H4 (cell line): ENCODE results near the gene DTD1. TPM values are rescaled to one million over a fixed set of nuclear protein-coding genes. Genes with fewer than 3 reads are reported as not detected.

Experiments
- DNase-seq: peaks from one replicate; pipeline ENCODE4 v3.0.0-alpha.2; 2015; ENCODE audit warnings: low spot score
- total RNA-seq: library from RNA; depleted of rRNA; stranded (reverse); fragments of >200 nt; shearing (Covaris generic); gene quantifications from 2 replicates; pipeline ENCODE4 v1.2.3, GENCODE V29; 2014

Gene DTD1
- total RNA-seq, 1 experiment from 2014 or later = 78.0 TPM

DNA sequence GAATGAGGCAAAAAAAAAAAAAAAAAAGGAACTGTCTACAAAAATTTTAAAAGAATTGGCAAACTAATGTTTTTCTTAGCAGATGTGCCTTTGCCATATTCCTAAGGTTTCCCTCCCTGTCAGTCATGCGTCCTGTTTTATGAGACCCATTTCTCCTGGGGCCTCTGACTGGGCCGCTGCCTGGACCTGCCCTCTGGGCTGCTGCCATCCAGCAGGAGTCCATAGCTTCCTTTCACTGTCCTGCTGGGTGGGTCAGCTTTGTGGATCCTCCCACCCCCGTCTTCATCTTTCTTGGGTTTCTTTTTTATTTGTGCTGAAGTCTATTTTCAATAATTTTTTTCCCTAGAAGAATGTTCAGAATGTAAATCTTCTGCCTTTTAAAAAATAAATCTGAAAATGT, 114.9 kb downstream of the DTD1 start:
- DNase-seq = no peak

DNA sequence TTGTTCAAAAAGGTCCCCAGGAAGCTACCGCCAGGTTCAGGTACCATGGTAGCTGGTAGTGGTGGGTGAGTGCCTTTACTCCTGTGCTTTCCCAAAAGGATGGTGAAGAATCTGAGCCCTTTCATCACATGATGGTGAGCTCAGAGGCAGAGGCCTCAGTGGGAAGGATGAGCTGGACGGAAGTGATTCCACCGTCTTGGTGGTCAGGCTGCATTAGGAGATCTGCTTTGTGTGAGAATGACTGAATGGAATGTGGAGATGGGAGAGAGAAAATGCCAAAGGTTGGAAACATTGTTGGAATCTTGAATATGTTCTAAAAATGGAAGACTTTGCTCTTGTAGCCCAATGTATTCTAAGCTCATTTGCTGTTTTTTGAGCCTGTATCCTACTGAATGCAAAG, 117.6 kb downstream of the DTD1 start:
- DNase-seq = no peak

DNA sequence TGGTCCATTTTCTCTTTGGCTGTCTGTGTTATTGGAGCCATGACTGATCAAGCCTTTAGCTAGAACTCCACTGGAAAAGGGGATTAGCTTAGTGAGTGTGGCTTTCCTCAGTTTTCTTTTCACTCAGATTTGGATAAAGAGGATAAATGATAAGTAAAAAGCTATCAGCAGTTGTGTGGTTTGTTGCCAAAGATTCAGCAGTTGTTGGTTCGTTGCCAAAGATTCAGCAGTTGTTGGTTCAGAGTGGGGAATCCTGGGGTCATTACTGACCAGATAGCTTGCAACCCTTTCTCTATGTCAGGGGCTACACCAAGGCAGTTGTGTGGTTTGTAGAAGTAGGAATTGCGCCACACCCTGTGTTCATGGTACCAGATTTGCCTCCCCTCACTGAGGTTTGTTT, 118.1 kb downstream of the DTD1 start:
- DNase-seq = no peak

DNA sequence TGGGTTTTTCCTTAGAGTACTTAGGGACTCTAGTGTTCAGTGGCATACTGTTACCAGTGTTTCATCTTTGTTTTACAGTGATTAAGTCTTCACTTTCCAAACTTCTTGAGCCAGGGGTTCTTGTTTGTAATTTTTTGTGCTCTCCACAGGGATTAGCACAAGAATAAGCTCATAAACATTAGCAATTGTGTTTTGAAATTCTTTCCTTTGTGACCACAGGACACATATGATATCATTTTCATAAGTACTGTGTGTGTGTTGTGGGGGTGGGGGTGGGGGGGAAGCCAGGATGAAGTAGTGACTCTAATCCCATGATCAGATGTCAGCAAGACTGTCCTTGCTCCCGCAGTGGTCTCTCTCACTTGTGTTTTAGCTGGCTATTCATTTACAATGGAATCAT, 124.3 kb downstream of the DTD1 start:
- no peak for DNase-seq

DNA sequence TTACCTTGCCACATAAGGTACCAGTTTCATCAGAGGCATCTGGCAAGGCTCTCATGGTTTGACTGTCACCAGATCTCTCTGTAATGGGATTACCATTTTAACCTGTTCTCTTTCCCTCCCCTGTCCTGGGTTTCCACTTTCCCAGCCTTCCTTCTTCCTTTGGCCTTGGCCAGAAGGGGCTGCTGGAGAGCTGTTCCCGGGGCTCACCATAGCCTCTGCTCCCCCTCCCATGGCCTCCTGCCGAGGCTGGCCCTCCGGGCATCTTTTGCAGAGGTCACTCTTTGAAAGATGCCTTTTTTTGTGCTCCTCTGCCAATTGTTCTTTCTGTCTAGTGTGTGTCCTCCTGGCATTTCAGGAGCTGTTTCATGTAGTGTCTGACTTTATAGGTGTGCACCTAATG, 125.0 kb downstream of the DTD1 start:
- DNase-seq = no peak

DNA sequence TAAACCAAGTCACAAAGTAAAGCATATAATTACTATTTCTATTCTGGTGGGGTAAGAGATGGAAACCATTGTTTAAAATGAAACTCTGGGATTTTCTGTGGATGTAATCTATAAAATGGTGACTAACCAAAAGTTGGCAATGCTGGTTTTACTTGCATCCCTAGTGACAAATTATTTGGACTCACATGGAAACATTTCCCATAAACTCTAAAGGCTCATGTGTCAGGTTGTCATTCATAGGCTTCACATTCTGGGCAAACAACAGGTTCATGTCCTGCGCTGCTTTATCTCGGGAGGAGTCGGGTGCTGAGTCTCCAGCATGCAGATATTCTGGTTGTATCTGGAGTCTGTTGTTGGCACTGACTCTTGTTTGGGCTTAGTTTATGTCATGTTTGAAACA, 127.7 kb downstream of the DTD1 start:
- no peak for DNase-seq

DNA sequence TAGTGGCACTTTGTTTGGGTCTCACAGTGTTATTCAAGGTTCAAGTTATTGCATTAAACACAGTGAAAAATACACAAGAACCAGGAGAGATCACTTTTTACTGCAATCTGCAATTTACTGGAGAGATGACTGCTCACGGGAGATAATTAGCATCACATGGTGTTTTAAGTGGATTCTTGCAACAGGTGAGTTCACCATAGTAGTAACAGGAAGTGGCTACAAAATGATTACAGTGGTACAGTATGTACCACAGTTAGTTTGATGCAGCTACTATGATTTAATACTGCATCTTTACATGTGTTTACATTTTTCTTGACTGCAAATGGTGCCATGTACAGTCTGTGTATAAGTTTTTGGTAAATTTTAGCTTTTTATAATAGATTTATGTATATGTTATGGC, 129.2 kb downstream of the DTD1 start:
- no peak for DNase-seq

DNA sequence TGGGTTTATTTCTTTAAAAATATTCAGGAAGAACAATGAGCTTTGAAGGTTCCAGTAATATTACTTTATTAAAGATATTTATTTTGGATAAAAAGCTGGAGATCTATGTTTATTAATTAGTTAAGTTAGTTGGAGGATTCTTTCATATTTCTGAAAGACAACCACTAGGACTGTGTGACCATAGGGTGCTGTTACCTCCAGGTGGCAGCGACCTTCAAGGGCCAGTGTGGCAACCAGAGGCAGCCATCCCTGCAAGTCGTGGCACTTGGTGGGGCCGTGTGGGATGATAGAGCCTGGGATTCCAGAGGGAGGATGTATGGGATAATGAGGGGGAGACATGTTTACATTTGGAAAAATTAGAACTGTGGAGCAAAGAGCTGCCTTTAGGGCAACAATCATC, 130.3 kb downstream of the DTD1 start:
- no peak for DNase-seq

DNA sequence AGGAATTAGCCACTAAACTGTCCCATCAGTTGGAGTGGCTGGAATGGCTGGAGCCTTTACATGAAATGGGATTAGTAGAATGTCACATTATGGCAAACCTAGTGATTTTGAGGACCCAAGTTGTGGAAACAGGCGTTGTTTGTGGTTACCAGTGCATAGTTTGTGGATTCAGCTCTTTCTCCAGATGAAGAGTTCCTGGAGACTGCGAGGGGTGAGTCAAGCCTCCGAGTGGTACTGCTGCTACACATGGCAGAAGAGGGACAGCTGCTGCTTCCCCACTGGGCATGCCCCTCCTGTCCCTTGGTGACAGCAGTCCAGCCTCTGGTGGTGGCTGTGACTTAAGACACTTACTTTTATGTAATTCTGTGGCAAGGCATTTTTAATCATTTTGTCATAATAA, 131.6 kb downstream of the DTD1 start:
- peak; percentile 46 for DNase-seq

DNA sequence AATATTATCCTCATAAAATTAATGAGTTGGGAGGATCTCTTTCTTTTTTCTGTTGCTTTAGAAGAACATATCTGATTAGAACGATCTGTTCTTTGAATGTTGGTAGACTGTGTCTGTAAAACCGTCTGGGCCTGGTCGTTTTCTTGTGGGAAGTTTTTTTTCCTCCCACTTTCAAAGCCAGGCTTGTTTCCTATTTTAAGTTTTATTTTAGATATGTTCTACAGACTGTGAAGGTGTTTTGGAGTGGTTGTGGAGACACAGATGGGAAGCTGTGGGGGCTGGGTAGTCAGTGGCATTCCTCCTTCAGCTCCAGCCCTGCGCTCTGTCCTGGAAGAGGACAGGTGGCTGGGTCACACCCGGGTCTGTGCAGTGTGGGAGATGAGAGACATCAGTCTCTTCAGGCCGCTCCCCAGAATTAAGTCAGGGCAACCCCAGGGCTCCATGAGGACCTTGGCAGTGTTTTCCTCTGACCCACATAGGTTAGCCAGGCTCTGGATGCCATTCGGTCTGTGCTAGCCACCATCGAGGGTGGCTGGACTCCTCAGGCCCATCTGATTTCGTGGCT, 133.8 kb downstream of the DTD1 start:
- no peak for DNase-seq

DNA sequence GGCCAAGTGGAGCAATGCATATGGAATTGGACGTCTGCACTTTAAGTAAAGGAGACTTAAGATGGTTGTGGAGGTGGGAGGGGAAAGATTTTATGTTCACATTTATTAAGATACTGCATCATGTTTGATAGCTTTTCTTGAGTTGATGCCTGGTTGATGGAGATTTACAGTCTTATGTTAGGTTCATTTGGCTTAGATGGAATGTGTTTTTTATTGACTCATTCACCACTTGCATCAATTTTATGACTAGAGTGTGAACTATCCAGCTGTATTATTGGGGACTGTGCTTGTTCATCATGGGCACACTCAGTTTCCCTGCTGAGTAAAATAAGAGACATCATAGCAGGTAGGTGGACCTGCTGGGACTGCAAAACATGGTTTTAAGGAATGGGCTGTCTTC, 134.5 kb downstream of the DTD1 start:
- no peak for DNase-seq

DNA sequence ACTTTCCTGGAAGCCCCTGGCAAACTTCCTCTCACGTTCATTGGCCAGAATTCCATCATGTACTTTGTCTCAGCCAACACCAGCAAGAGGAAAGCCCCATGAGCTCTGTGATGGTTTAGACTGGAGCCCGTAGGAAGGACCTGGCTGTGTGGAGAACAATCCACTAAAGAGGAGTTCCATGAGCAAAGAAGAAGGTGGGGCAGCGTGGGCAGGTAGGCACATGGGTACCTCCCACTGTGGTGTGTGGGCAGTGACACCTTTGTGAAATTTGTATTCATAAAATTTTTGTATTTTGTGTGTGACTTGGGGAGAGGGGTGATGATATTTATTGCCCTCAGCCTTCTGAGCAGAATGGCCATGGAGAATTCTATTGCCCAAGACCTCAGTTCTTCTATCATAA, 136.2 kb downstream of the DTD1 start:
- DNase-seq = no peak

DNA sequence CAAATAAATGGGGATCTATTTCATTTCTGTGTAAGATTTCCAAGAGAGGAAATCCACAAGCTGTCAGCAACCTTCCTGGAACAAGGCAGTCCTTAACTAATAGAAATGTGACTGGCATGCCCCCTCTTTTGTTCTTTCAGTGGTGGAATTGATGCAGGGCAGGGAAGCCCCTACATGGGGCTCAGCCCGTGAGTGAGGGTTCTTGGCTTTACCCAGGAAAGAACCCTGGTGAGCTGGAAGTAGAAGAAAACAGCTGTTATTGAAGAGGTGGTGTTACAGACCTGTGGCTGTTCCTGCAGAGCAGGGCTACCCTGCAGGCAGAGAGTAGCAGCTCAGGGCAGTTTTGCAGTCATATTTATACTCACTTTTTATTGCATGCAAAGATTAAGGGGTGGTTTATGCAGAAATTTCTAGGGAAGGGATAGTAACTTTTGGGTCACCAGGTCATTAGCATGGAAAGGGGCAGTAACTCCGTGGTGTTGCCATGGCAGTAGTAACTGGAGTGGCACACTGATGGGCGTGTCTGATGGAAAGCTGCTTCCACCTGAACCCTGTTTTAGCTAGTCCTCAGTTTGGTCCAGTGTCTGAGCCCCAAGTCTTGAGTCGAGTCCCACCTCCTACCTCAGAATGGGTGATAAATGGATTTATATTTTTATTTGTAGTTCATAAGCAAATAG, 137.1 kb downstream of the DTD1 start:
- no peak for DNase-seq

DNA sequence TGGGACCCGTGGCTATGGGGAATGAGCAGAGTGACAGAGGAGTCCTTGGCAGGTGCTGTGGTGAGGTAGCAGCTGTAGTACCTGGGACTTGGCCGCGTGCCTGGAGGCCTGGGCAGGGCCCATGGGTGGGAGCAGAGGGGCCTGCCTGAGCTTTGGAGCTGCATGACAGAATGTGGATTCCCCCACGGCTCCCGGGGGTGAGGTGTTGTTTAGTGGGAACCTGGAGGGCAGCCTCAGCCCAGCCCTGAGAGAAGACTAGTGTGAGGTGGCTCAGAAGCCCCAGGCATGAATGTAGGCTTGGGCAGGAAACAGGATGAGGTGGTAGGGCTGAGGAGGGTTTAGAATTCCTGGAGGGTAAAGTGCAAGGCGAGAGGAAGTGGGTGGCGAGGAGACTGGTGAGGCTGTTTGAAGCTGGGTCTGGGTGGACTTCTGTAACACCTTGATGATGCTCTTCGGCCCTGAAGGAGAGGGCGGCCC, 139.2 kb downstream of the DTD1 start:
- no peak for DNase-seq

DNA sequence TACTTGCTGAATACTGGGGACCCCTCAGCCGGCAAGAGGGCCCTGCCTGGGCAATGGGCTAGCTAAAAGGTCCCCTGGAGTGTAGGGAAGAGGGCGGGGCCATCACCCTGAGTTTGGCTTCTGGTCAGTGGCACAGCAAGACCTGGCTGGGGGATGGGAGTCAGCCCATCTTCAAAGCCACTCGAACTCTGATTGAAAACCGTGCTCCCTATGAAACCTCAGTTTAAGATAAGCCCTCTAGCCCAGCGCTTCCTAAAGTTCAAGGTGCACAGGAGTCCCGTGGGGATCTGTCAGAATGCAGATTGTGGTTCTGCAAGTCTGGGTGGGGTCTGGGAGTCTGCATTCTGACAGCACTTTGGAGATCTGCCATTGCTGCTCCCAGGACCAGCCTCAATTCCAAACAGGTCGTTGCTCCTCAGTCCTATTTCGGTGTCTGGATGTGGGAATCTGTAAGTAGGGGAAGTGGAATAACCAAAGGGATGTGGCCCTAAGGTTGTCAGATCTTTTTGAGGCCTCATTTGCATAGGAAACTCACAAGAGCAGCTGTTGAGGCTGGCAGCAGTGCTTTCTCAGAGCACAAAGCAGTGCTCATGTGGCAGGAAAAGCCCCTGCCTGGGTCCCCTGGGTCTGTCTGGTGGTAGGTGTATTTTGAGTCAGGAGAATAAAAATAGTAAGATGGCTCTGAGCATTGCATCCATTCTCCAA, 140.5 kb downstream of the DTD1 start:
- DNase-seq = no peak

DNA sequence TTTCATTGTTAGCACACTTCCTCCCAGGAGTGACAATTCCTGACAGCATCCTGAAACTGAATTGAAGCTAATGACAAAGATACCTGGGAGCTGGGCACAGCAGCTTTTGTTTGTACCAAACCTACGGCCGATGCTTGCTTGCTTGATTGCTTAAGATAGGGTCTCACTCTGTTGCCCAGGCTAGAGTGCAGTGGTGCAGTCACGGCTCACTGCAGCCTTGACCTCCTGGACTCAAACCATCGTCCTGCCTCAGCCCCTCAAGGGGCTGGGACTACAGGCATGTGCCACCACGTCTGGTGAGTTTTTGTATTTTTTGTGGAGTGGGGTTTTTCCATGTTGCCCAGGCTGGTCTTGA, 141.0 kb downstream of the DTD1 start:
- no peak for DNase-seq

DNA sequence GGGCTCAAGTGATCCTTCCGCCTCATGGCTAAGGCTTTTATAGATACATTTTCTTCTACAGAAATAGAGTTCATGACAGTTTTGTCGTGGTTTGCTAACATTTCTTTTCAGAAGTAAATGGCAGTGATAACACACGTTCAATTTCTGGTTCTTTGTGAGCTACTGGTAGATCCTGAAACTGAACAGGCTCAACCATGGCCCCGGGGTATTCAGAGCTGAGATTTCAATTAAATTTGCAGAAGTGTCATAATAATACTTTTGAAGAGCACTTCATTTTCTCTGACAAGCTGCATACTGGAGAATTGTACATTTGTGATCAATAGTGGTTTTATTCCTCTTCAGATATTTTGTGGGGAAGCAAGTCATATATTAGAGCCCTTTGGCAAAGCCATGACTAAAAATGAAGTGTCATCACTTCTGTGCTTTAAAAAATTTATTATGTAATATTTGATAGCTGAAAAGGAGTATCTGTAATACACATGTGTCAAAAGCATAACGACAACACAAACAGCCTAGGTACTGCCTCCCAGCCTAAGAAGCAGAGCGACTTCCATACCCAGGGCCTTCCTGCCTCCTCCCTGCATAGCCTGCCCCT, 141.5 kb downstream of the DTD1 start:
- no peak for DNase-seq

DNA sequence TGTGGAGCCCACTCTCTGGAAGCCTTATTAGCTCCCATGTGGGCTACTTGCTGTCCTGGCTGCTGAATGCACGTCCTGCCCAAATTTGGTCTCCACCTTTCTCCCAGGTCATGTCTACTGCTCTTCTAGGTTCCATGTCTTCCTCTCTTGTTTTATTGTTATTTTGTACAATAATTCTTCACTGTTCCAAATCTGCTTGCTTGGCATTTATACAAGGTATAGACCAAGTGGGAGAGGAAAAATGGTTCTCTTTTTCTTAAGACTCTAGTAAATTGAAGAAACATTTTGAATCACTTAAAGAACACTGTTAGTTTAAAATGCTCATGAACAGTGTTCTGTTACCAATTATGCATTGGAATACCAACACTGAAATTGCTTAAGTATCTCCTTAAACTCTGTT, 144.1 kb downstream of the DTD1 start:
- DNase-seq = no peak

DNA sequence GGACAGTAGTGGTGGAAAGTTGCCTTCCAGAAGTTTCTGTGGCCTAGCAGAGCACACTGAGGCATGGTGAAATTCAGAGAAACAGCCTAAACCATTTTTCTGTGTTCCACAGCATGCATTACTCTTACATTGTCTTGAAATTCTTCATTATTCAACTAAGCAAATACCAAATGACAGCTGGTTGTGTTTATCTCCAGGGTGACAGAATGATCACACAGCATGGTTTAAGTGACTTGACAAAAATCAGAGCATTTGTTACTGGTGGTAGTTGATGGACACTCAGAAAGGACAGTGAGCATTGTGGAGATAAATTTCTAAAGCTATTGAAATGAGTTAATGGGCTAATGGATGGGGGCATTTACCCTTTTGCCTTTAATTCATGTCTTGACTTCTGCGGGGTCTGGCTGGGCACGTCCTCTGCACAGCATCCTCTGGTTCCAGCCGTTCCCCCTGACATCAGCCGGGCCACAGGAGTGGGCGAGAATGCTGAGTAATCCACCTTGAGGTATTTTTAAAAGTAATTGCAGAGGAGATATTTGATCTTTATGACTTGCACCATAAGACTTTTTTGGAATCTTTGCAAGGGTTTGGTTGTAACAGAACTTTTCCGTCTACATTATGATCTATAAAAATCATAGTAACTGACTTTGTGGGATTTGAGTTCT, 146.8 kb downstream of the DTD1 start:
- no peak for DNase-seq

DNA sequence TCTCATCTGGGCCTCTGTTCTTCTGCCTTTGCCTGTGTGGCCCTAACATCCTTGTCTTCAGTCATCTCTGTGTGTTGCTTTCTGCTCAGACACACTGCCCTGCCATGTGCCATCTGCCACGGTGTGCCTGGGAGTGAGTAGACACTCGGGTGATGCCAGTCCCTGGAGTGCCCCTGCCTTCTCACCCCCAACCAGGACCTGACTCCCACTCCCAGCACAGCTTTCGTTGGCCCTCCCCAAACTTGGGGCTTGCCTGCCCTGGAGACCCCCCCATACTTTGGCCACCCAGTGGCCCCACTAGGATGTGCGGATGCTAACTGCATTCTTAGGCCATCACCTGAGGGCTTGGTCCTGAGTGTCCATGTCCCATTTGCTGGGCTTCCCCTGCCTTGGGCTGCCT, 149.3 kb downstream of the DTD1 start:
- no peak for DNase-seq

DNA sequence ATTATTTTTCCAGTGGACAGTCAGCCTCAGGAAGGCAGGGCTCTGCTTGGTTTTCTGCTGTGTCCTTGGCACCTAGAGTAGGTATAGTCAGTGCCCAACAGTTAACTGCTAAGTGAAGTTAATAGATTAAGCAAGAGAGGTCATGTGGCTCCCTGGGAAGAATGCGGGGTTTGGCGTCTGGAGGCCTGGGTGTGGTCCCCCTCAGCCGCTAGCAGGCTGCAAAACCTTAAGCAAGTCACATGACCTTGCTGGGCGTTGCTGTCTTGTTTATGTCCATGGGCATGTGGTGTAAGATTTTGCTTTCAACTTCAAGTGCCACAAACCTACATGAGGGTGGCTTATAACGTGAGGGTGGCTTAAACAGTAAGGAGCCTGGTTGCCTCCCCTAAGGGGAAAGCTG, 150.2 kb downstream of the DTD1 start:
- peak; percentile 70 for DNase-seq

DNA sequence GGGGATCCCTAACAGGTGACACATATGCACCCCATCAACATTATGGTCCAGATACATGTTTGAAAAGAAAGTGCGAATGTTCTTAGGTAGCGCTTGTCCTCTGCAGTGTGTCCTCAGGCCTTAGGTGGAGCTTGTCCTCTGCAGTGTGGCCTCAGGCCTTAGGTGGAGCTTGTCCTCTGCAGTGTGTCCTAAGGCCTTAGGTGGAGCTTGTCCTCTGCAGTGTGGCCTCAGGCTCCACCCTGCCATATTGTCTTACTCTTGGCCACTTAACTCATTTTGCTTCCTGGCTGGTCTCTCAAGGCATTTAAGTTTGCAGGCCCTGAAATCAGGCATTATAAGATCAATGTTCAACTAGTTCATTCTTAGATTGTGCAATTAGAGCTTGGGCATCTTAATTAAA, 151.0 kb downstream of the DTD1 start:
- DNase-seq = no peak

DNA sequence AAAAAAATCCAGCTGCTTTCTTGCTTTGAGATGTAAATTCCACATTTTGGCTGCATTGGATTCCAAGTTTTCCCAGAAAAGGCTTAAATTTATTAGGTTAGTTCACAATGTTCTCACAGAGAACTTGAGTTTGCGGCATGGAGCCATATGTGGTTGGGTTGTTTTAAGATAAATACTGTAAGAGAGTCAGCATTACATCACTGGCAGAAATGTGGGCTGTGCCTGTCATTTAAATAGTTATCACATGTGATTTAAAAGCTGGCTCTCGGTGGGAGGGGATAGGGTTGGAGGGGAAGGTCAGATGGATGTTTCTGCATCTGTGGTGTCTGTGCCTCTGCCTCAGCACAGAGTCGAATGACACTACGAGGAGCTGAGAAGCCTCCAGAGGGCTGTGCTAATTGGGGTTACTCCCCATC, 151.9 kb downstream of the DTD1 start:
- no peak for DNase-seq
